Lower leg skin (tissue), 3 donors: ENCODE measurements around the gene CDC6.

Experiments
- CTCF ChIP-seq, 3 donors: fragments of 450-650 bp; IDR thresholded peaks; one replicate each; pipeline ENCODE4 v1.5.1; 2016; ENCODE audit warnings: antibody characterized with exemption in 3 of 3, mild to moderate bottlenecking in 3 of 3, moderate library complexity in 2 of 3
- POLR2A ChIP-seq, 2 donors: fragments of 450-650 bp; IDR thresholded peaks; one replicate each; pipeline ENCODE4 v1.6.1; 2016 to 2017; ENCODE audit warnings: antibody characterized with exemption in 2 of 2, mild to moderate bottlenecking in 1 of 2, moderate library complexity in 1 of 2

- TF ChIP-seq CTCF (IDR thresholded peaks at IDR 0.05): no peak
- no peak for TF ChIP-seq POLR2A (IDR thresholded peaks at IDR 0.05)
Measured at GRCh38 chr17:40351359-40352236, 63.9 kb downstream of the CDC6 start.
